ENCODE data around the gene COLEC12.
"Not testable (repeated sequence)": the region's sequence is repeated elsewhere in the genome, so short reads cannot be mapped to it uniquely, and the experiment has no call there.

Gene COLEC12

GRCh38 chr18:407626-408224 lies 92.8 kb downstream of the COLEC12 start:
- no peak overlapping the region for H3K4me3 ChIP-seq (ENCODE audit: low read depth, low read length)
- TF ChIP-seq, protein P1, sequence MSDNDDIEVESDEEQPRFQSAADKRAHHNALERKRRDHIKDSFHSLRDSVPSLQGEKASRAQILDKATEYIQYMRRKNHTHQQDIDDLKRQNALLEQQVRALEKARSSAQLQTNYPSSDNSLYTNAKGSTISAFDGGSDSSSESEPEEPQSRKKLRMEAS (IDR thresholded peaks at IDR 0.05; ENCODE audit: low read depth, low read length), result no peak
- TF ChIP-seq CTCF (IDR thresholded peaks at IDR 0.05; ENCODE audit: low read depth, low read length) (no peak), POLR2A (IDR thresholded peaks at IDR 0.05; ENCODE audit: extremely low read depth, insufficient read length) (no peak), MYC (IDR thresholded peaks at IDR 0.05; ENCODE audit: low read depth, low read length) (no peak)
- no peak for DNase-seq (ENCODE audit: low read depth)

GRCh38 chr18:407191-407590 lies 93.3 kb downstream of the COLEC12 start:
- no peak overlapping the region for H3K4me3 ChIP-seq (ENCODE audit: low read depth, low read length)
- TF ChIP-seq CTCF (IDR thresholded peaks at IDR 0.05; ENCODE audit: low read depth, low read length) (no peak), MYC (IDR thresholded peaks at IDR 0.05; ENCODE audit: low read depth, low read length) (no peak), POLR2A (IDR thresholded peaks at IDR 0.05; ENCODE audit: extremely low read depth, insufficient read length) (no peak)
- TF ChIP-seq, protein P1 (IDR thresholded peaks at IDR 0.05; ENCODE audit: low read depth, low read length), result no peak
- no peak for DNase-seq (ENCODE audit: low read depth)

- DNase-seq (ENCODE audit: low read depth), result no peak
- H3K4me3 ChIP-seq (ENCODE audit: low read depth, low read length), result no peak overlapping the region
- TF ChIP-seq, protein P1 (IDR thresholded peaks at IDR 0.05; ENCODE audit: low read depth, low read length), result no peak
- TF ChIP-seq CTCF (IDR thresholded peaks at IDR 0.05; ENCODE audit: low read depth, low read length), result no peak
Observed at GRCh38 chr18:406677-407076, 93.8 kb downstream of the COLEC12 start.

- H3K4me3 ChIP-seq (ENCODE audit: low read depth, low read length), result not testable (repeated sequence)
- peak; percentile 13 for DNase-seq (ENCODE audit: low read depth)
Observed at GRCh38 chr18:405006-405405, 95.5 kb downstream of the COLEC12 start.

- TF ChIP-seq, protein P1 (IDR thresholded peaks at IDR 0.05; ENCODE audit: low read depth, low read length), result no peak
- TF ChIP-seq MYC (IDR thresholded peaks at IDR 0.05; ENCODE audit: low read depth, low read length) (no peak), POLR2A (IDR thresholded peaks at IDR 0.05; ENCODE audit: extremely low read depth, insufficient read length) (no peak), CTCF (IDR thresholded peaks at IDR 0.05; ENCODE audit: low read depth, low read length) (no peak)
- DNase-seq (ENCODE audit: low read depth), result no peak
- H3K4me3 ChIP-seq (ENCODE audit: low read depth, low read length), result no peak overlapping the region
Observed at GRCh38 chr18:404061-404636, 96.4 kb downstream of the COLEC12 start.

DNA sequence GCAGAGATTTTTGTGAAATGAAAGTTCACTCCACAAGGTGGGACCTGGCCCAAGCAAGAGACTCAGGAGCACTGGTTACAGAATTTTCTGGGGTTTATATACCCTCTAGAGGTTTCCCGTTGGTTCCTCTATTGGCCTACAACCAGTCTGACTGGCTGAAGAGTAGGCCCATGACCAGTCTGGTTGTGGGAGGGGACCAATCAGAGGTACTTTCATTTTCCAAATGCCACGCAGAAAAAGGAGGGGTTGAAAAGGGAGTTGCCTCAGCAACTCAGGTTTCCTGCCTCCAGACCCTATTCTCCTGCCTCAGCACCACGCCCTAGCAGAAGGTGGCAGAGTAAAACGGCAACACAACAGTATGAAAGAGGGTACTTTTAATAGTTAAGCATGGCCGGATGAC lies 98.4 kb downstream of the COLEC12 start:
- TF ChIP-seq CTCF (IDR thresholded peaks at IDR 0.05; ENCODE audit: low read depth, low read length) (no peak), MYC (IDR thresholded peaks at IDR 0.05; ENCODE audit: low read depth, low read length) (no peak), POLR2A (IDR thresholded peaks at IDR 0.05; ENCODE audit: extremely low read depth, insufficient read length) (no peak)
- TF ChIP-seq, protein P1 (IDR thresholded peaks at IDR 0.05; ENCODE audit: low read depth, low read length), result no peak
- no peak for DNase-seq (ENCODE audit: low read depth)
- no peak overlapping the region for H3K4me3 ChIP-seq (ENCODE audit: low read depth, low read length)
